ENCODE data around the gene DUOX2. TPM values are rescaled to one million over a fixed set of nuclear protein-coding genes. Genes with fewer than 3 reads are reported as not detected.

Gene DUOX2
- total RNA-seq, 4 donors from 2014 or later, result 5.0 to 50.7 (median 22.6) TPM

GRCh38 chr15:45129651-45130129, 15.7 kb upstream of the DUOX2 start, which contains the start of the genes DUOX1 and DUOXA1:
Gene DUOX1 (plus strand): TSS chr15:45129994. CDS start chr15:45131967, 1,973 bp downstream.
Gene DUOXA1 (minus strand): TSS chr15:45129879. CDS start chr15:45123014, 6,865 bp downstream.
- Histone ChIP-seq H3K4me1 (peaks cover 2 to 83% (median 20%) of the 10 kb centered on the region in 3 donors), H3K36me3 (peaks cover 0 to 25% (median 0%) of the 10 kb centered on the region in 3 donors), H3K9me3 (no peaks in the 10 kb centered on the region), H3K4me3 (peak within 1 kb of the TSS; percentile 49 to 69 (median 62)), H3K27me3 (peaks cover 0 to 60% (median 2%) of the 10 kb centered on the region in 4 donors), H3K27ac (peak within 1 kb of the TSS; percentile 81 to 92 (median 90))
- 0% methylated on average over 1 of the region's 46 CpGs; no CpG with 5 or more reads in 1 of the 2 donors for WGBS, 2 donors
- no peak for DNase-seq
- no peak for TF ChIP-seq CTCF (IDR thresholded peaks at IDR 0.05)
- peak in 1 of 4 donors; percentile 62 for TF ChIP-seq POLR2A (IDR thresholded peaks at IDR 0.05)
- intact Hi-C loops (cut with DNase I), result no loop called here

GRCh38 chr15:45128971-45129639, 15.1 kb upstream of the DUOX2 start:
- Histone ChIP-seq H3K36me3 (peaks cover 0 to 19% (median 0%) of the 10 kb centered on the region in 3 donors), H3K27me3 (peaks cover 0 to 59% (median 2%) of the 10 kb centered on the region in 4 donors), H3K4me3 (peak overlapping the region; percentile 49 to 69 (median 62)), H3K4me1 (peaks cover 2 to 83% (median 20%) of the 10 kb centered on the region in 3 donors), H3K27ac (peak overlapping the region; percentile 81 to 92 (median 90)), H3K9me3 (no peaks in the 10 kb centered on the region)
- WGBS, 2 donors, result 3 to 7% methylated on average over 13 to 21 of the region's 47 CpGs
- no peak for DNase-seq
- TF ChIP-seq CTCF (IDR thresholded peaks at IDR 0.05), result no peak
- TF ChIP-seq POLR2A (IDR thresholded peaks at IDR 0.05), result no peak
- intact Hi-C loops (cut with DNase I), result no loop called here

GRCh38 chr15:45126535-45127158, 12.7 kb upstream of the DUOX2 start:
- H3K36me3 ChIP-seq, result peaks cover 0 to 14% (median 0%) of the 10 kb centered on the region in 3 donors
- no peak overlapping the region for H3K27ac ChIP-seq
- no peaks in the 10 kb centered on the region for H3K9me3 ChIP-seq
- TF ChIP-seq CTCF (IDR thresholded peaks at IDR 0.05) (peak; percentile 33 to 83 (median 72)), POLR2A (IDR thresholded peaks at IDR 0.05) (no peak)
- intact Hi-C loops (cut with DNase I), result no loop called here
- H3K4me1 ChIP-seq, result peaks cover 0 to 83% (median 8%) of the 10 kb centered on the region in 3 donors
- H3K4me3 ChIP-seq, result no peak overlapping the region
- H3K27me3 ChIP-seq, result peaks cover 0 to 68% (median 2%) of the 10 kb centered on the region in 4 donors
- 58 to 71% methylated on average over 2 of the region's 2 CpGs for WGBS, 2 donors
- no peak for DNase-seq

- TF ChIP-seq POLR2A (IDR thresholded peaks at IDR 0.05) (no peak), CTCF (IDR thresholded peaks at IDR 0.05) (no peak)
- intact Hi-C loops (cut with DNase I), result no loop called here
- H3K4me3 ChIP-seq, result no peak overlapping the region
- H3K27ac ChIP-seq, result peak overlapping the region in 2 of 4 donors; percentile 51 to 59
- no peaks in the 10 kb centered on the region for H3K9me3 ChIP-seq
- peaks cover 0 to 46% (median 7%) of the 10 kb centered on the region in 3 donors for H3K36me3 ChIP-seq
- peaks cover 0 to 51% (median 5%) of the 10 kb centered on the region in 3 donors for H3K4me1 ChIP-seq
- no peak for DNase-seq
- H3K27me3 ChIP-seq, result peaks cover 0 to 74% (median 0%) of the 10 kb centered on the region in 4 donors
Observed at GRCh38 chr15:45123397-45123796, 9.4 kb upstream of the DUOX2 start.

DNA sequence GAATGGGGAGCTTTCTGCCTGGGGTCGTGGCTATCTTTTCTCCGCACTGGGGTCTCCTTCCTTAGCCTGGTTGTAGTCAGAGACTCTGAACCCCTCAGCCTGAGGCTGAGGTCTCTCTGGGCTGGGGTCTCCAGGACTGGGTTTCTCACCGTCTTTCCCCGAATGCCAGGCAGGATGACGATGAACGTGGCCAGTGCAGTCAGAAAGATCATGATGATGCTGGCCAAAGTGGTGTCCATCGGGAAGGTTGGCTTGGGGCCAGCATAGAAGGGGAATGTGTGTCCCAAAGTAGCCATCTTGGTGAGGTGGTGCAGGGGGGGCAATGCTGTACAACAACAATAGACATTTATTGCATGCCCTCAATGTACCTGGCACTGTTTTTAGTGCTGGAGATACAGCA, 8.7 kb upstream of the DUOX2 start:
- DNase-seq, result no peak
- intact Hi-C loops (cut with DNase I), result no loop called here
- peaks cover 0 to 72% (median 0%) of the 10 kb centered on the region in 4 donors for H3K27me3 ChIP-seq
- no peak overlapping the region for H3K4me3 ChIP-seq
- TF ChIP-seq POLR2A (IDR thresholded peaks at IDR 0.05), result no peak
- TF ChIP-seq CTCF (IDR thresholded peaks at IDR 0.05), result no peak
- no peaks in the 10 kb centered on the region for H3K9me3 ChIP-seq
- peaks cover 0 to 48% (median 7%) of the 10 kb centered on the region in 3 donors for H3K36me3 ChIP-seq
- H3K27ac ChIP-seq, result peak overlapping the region in 2 of 4 donors; percentile 51 to 59
- WGBS, 2 donors, result 75 to 80% methylated on average over 2 to 4 of the region's 7 CpGs
- peaks cover 0 to 50% (median 2%) of the 10 kb centered on the region in 3 donors for H3K4me1 ChIP-seq

Data from esophagus squamous epithelium (tissue), 5 donors.